ENCODE data around the gene ST3GAL3. TPM values are rescaled to one million over a fixed set of nuclear protein-coding genes. Genes with fewer than 3 reads are reported as not detected.

ST3GAL3 gene
- total RNA-seq, 1 experiment from 2014 or later = 26.8 TPM

DNA sequence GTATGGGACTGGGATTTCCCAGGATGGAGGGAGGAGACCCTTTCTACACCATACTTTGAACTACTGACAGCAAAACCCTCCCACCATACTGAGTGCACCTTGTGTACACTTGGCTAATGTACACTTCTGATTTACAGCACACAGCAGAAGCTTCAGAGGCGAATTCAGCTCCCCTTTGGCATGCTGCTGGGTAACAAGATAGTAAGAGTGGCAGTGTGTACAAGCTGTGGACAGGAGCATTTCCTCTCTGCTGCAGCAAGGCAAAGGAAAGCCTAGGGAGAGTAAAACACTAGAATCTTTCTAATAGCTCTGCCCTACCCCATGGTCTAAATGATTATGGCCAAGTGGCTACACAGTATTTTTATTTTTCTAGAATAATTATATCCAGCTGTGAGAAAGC lies 142.3 kb downstream of the ST3GAL3 start:
- no TSS peak for BruUV-seq (replicated peaks)
- Histone ChIP-seq H3K36me3 (ENCODE audit: insufficient read depth, low read length, poor library complexity, severe bottlenecking) (peaks cover under 1% of the 10 kb centered on the region), H3K4me3 (ENCODE audit: low read depth, low read length, poor library complexity, severe bottlenecking) (no peak overlapping the region), H3K27me3 (replicated peaks; ENCODE audit: insufficient read depth, low read depth, low read length, poor library complexity) (no peaks in the 10 kb centered on the region), H3K4me1 (ENCODE audit: insufficient read depth, low read length, poor library complexity, severe bottlenecking) (peaks cover 43% of the 10 kb centered on the region), H3K27ac (ENCODE audit: low read depth, low read length, poor library complexity, severe bottlenecking) (peak overlapping the region; percentile 29), H3K9me3 (ENCODE audit: low read depth, low read length, poor library complexity, severe bottlenecking) (no peaks in the 10 kb centered on the region)
- TF ChIP-seq CTCF (conservative IDR thresholded peaks at IDR 0.05; ENCODE audit: low read depth, low read length) = no peak
- no peak for TF ChIP-seq EZH2 (IDR thresholded peaks at IDR 0.05; ENCODE audit: borderline replicate concordance, low read depth, low read length, poor library complexity, severe bottlenecking)
- POLR2A ChIA-PET (ENCODE audit: low non-redundant PET) = interaction anchor here (1.1 kb wide), 1 partner anchor 11 kb away, joined by 3 read pairs; no protein-coding TSS in a partner anchor
- intact Hi-C loops (cut with micrococcal nuclease; ENCODE audit: unreplicated experiment) = no loop called here
- CTCF ChIA-PET = no interaction called here
- DNase-seq (ENCODE audit: low spot score) = no peak

- POLR2A ChIA-PET (ENCODE audit: low non-redundant PET) = no interaction called here
- TF ChIP-seq CTCF (conservative IDR thresholded peaks at IDR 0.05; ENCODE audit: low read depth, low read length) (no peak), EZH2 (IDR thresholded peaks at IDR 0.05; ENCODE audit: borderline replicate concordance, low read depth, low read length, poor library complexity, severe bottlenecking) (no peak)
- DNase-seq (ENCODE audit: low spot score) = no peak
- H3K27ac ChIP-seq (ENCODE audit: low read depth, low read length, poor library complexity, severe bottlenecking) = peak overlapping the region; percentile 41
- no peak overlapping the region for H3K4me3 ChIP-seq (ENCODE audit: low read depth, low read length, poor library complexity, severe bottlenecking)
- H3K9me3 ChIP-seq (ENCODE audit: low read depth, low read length, poor library complexity, severe bottlenecking) = no peaks in the 10 kb centered on the region
- H3K4me1 ChIP-seq (ENCODE audit: insufficient read depth, low read length, poor library complexity, severe bottlenecking) = peaks cover 46% of the 10 kb centered on the region
- peaks cover 4% of the 10 kb centered on the region for H3K36me3 ChIP-seq (ENCODE audit: insufficient read depth, low read length, poor library complexity, severe bottlenecking)
- H3K27me3 ChIP-seq (replicated peaks; ENCODE audit: insufficient read depth, low read depth, low read length, poor library complexity) = no peaks in the 10 kb centered on the region
- intact Hi-C loops (cut with micrococcal nuclease; ENCODE audit: unreplicated experiment) = no loop called here
- BruUV-seq (replicated peaks) = no TSS peak
- CTCF ChIA-PET = no interaction called here
Measured at GRCh38 chr1:43850591-43851233, 143.4 kb downstream of the ST3GAL3 start.

DNA sequence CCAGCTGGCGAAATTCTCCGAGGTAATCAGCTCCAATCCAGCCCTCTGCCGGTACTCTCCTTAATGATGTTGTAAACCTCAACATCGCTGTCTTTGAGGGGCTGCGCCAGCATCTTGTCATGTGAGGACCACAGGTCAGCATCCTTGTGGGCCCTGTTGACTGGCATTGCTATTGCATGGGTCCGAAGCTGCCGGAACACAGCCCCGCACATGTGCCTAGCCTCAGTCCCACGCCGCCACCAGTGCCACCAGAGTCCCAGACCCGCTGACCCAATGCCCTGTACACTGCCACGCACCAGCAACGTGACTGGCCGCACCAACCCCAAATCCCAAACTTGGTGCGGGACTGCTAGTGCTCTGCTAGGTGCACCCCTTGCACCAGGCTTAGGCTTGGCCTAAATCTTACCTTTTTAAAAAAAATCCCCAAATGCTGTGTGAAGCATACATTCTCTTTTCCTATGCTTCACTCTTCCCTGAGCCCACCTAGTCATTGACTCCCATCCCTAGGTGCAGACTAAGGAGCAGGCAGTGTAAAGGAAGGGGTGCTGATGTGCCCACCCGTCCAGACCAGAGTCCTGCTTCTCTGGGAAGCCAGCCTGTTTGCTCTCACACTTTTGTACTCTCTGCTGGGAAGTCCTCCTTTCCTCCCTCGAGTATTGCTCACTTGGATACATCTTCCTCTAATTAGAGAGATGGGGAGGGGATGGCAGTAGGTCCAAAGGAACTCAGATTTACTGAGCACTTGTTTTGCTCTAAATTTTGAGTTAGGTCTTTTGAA lies 144.4 kb downstream of the ST3GAL3 start:
- no TSS peak for BruUV-seq (replicated peaks)
- ChIA-PET POLR2A (ENCODE audit: low non-redundant PET) (no interaction called here), CTCF (no interaction called here)
- no peak for DNase-seq (ENCODE audit: low spot score)
- Histone ChIP-seq H3K4me1 (ENCODE audit: insufficient read depth, low read length, poor library complexity, severe bottlenecking) (peaks cover 56% of the 10 kb centered on the region), H3K9me3 (ENCODE audit: low read depth, low read length, poor library complexity, severe bottlenecking) (no peaks in the 10 kb centered on the region), H3K36me3 (ENCODE audit: insufficient read depth, low read length, poor library complexity, severe bottlenecking) (peaks cover 4% of the 10 kb centered on the region), H3K27me3 (replicated peaks; ENCODE audit: insufficient read depth, low read depth, low read length, poor library complexity) (no peaks in the 10 kb centered on the region), H3K4me3 (ENCODE audit: low read depth, low read length, poor library complexity, severe bottlenecking) (no peak overlapping the region), H3K27ac (ENCODE audit: low read depth, low read length, poor library complexity, severe bottlenecking) (peak overlapping the region; percentile 79)
- intact Hi-C loops (cut with micrococcal nuclease; ENCODE audit: unreplicated experiment) = no loop called here
- TF ChIP-seq CTCF (conservative IDR thresholded peaks at IDR 0.05; ENCODE audit: low read depth, low read length) (no peak), EZH2 (IDR thresholded peaks at IDR 0.05; ENCODE audit: borderline replicate concordance, low read depth, low read length, poor library complexity, severe bottlenecking) (no peak)

Data from A673 (cell line).